Transverse colon (tissue), 4 donors: ENCODE data around the gene PRKG1. TPM values are rescaled to one million over a fixed set of nuclear protein-coding genes. Genes with fewer than 3 reads are reported as not detected.

Experiments
- DNase-seq: peaks from one replicate; pipeline ENCODE4 v3.0.0-alpha.2; 2019
- H3K27ac ChIP-seq, 4 donors: fragments of 200-600 bp; sonication (generic); 2 replicates each; pipeline ENCODE4 v1.5.1; 2016 to 2018; ENCODE audit warnings: inconsistent platforms in 4 of 4
- H3K27me3 ChIP-seq: fragments of 200-600 bp; sonication (generic); 2 replicates; pipeline ENCODE4 v1.5.1; 2017; ENCODE audit warnings: inconsistent platforms
- H3K36me3 ChIP-seq, 4 donors: fragments of 200-600 bp; sonication (generic); 2 replicates each; pipeline ENCODE4 v1.5.1; 2017 to 2019; ENCODE audit warnings: inconsistent platforms in 4 of 4
- H3K4me1 ChIP-seq, 4 donors: fragments of 200-600 bp; sonication (generic); 2 replicates each; pipeline ENCODE4 v1.5.1; 2017 to 2020; ENCODE audit warnings: inconsistent platforms in 4 of 4
- H3K4me3 ChIP-seq, 4 donors: fragments of 200-600 bp; sonication (generic); 1 replicate in 1 of 4; 2 replicates in 3 of 4; pipeline versions ENCODE4 v1.5.1 to v1.6.1; 2017 to 2019; ENCODE audit warnings: inconsistent platforms in 4 of 4
- H3K9me3 ChIP-seq, 2 donors: fragments of 200-600 bp; sonication (generic); 2 replicates each; pipeline ENCODE4 v1.5.1; 2017 to 2019; ENCODE audit warnings: inconsistent platforms in 2 of 2
- EP300 ChIP-seq: sonication (generic); formaldehyde crosslinking; IDR thresholded peaks from one replicate; pipeline ENCODE4 v1.6.1; 2017; ENCODE audit warnings: antibody characterized with exemption, low read depth
- POLR2A ChIP-seq: fragments of 450-650 bp; IDR thresholded peaks from one replicate; pipeline ENCODE4 v1.6.1; 2016; ENCODE audit warnings: antibody characterized with exemption, mild to moderate bottlenecking, moderate library complexity
- POLR2AphosphoS5 ChIP-seq, 3 donors: sonication (generic); formaldehyde crosslinking; IDR thresholded peaks; one replicate each; pipeline ENCODE4 v1.6.1; 2016; ENCODE audit warnings: antibody characterized with exemption in 3 of 3
- WGBS, 2 donors: methylation state at CpG; one replicate each; pipeline ENCODE4 v1.1.5; 2018; ENCODE audit warnings: low coverage in 1 of 2; 5-methylcytosine and 5-hydroxymethylcytosine counted together
- in situ Hi-C, 4 donors: fragments of 200-750 bp; cut with MboI; loops; one replicate each; pipeline versions ENCODE4 v1.15.0 to v1.15.1; 2017; ENCODE audit warnings: low sequenced_read_pairs in 3 of 4, low pct_ligation_motif_present in 1 of 4, low pct_unique_long_range_greater_than_20kb in 1 of 4
- intact Hi-C: fragments of 100-400 bp; cut with DNase I; formaldehyde crosslinking; loops from one replicate; pipeline ENCODE4 v1.15.1; 2023; ENCODE audit warnings: low total_unique reads
- total RNA-seq, 4 donors: library from RNA; depleted of rRNA; stranded (reverse); fragments of >200 nt; gene quantifications; one replicate each; pipeline ENCODE4 v1.1.0, GENCODE V29; 2016
- TF ChIP-seq, protein P1 (sequence below), 5 experiments: fragments of 200-600 bp in 3 of 5; fragments of 450-650 bp in 2 of 5; sonication (generic) in 3 of 5; IDR thresholded peaks; 1 replicate in 2 of 5; 2 replicates in 3 of 5; pipeline ENCODE4 v1.5.1; 2016 to 2017; ENCODE audit warnings: antibody characterized with exemption in 5 of 5, inconsistent platforms in 3 of 5, mild to moderate bottlenecking in 2 of 5, moderate library complexity in 1 of 5

The PRKG1 gene
- total RNA-seq, 4 donors from 2014 or later, result 17.6 to 30.6 (median 26.9) TPM

DNA sequence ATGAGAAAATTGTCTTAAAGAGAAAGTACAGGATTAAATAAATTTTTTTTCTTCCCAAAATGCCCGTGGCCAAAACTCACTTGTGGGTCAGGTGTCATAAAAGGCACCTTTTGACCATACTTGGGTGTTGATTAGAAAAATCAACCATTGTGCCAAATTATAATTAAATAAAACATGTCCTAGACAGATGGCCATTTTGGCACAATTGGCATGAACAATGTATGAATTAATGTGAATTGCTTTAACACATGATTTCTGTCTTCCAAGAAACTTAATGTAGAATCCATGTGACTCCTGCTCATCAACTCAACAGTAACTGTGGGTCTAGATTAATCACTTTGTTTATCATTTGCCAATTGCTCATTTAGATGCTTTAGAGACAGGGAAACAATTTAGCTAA, 561.1 kb downstream of the PRKG1 start:
- Histone ChIP-seq H3K36me3 (no peaks in the 10 kb centered on the region), H3K27ac (no peak overlapping the region), H3K27me3 (no peaks in the 10 kb centered on the region), H3K9me3 (no peaks in the 10 kb centered on the region), H3K4me3 (no peak overlapping the region), H3K4me1 (no peaks in the 10 kb centered on the region)
- in situ Hi-C loops, result no loop called here
- no peak for DNase-seq
- intact Hi-C loops, result no loop called here
- no peak for TF ChIP-seq POLR2AphosphoS5 (IDR thresholded peaks at IDR 0.05)
- TF ChIP-seq, protein P1, sequence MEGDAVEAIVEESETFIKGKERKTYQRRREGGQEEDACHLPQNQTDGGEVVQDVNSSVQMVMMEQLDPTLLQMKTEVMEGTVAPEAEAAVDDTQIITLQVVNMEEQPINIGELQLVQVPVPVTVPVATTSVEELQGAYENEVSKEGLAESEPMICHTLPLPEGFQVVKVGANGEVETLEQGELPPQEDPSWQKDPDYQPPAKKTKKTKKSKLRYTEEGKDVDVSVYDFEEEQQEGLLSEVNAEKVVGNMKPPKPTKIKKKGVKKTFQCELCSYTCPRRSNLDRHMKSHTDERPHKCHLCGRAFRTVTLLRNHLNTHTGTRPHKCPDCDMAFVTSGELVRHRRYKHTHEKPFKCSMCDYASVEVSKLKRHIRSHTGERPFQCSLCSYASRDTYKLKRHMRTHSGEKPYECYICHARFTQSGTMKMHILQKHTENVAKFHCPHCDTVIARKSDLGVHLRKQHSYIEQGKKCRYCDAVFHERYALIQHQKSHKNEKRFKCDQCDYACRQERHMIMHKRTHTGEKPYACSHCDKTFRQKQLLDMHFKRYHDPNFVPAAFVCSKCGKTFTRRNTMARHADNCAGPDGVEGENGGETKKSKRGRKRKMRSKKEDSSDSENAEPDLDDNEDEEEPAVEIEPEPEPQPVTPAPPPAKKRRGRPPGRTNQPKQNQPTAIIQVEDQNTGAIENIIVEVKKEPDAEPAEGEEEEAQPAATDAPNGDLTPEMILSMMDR (IDR thresholded peaks at IDR 0.05), result no peak
- 84 to 88% methylated on average over 1 of the region's 1 CpG for WGBS, 2 donors

DNA sequence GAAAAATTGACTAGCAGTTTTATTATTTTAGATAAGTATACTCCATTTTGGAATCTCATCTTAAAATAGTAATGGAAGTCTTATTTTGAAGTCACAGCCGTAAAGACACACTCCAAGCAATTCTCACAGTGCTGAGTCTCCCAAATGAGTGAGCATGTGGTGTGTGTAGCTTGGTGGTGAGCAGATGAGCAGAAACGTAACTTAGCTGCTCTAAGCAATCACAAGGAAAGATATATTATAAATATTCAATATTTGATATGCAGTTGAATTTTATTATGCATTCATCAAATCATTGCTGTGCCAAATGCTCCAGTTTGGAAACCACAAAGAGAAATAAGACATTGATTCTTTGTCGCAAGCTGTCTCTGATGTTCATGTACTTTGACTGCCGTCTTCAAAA, 563.9 kb downstream of the PRKG1 start:
- H3K27ac ChIP-seq, result no peak overlapping the region

DNA sequence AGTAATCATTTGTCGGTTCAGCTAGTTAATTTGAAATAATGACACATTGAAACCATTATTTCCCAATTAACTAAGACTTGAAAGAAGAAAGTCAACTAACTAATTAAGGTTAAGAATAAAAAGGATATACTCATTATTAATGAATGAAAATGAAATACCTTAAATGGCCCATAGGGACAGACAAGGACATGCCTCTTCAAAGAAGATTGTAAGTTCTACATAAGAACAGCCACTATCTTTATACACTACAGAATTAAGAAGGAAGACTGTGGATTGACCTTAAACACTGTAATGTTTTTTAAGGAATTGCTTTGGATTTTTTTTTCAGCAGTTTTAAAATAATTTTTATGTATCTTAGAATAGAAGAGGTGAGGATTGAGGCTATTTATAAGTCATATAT, 564.5 kb downstream of the PRKG1 start:
- Histone ChIP-seq H3K4me1 (no peaks in the 10 kb centered on the region), H3K36me3 (no peaks in the 10 kb centered on the region), H3K9me3 (no peaks in the 10 kb centered on the region), H3K27me3 (no peaks in the 10 kb centered on the region), H3K27ac (no peak overlapping the region), H3K4me3 (no peak overlapping the region)
- DNase-seq, result no peak
- intact Hi-C loops, result no loop called here
- 70 to 93% methylated on average over 1 of the region's 1 CpG for WGBS, 2 donors
- TF ChIP-seq EP300 (no peak), POLR2AphosphoS5 (IDR thresholded peaks at IDR 0.05) (no peak)
- TF ChIP-seq, protein P1 (IDR thresholded peaks at IDR 0.05), result no peak
- in situ Hi-C loops, result no loop called here

More for the DNA sequence above, 563.9 kb downstream of the PRKG1 start:
- DNase-seq, result no peak
- 88 to 90% methylated on average over 4 of the region's 4 CpGs for WGBS, 2 donors
- H3K4me3 ChIP-seq, result no peak overlapping the region
- in situ Hi-C loops, result no loop called here
- no peaks in the 10 kb centered on the region for H3K9me3 ChIP-seq
- TF ChIP-seq, protein P1 (IDR thresholded peaks at IDR 0.05), result no peak
- TF ChIP-seq POLR2AphosphoS5 (IDR thresholded peaks at IDR 0.05), result no peak
- TF ChIP-seq EP300, result no peak
- TF ChIP-seq POLR2A, result no peak
- no peaks in the 10 kb centered on the region for H3K27me3 ChIP-seq
- no peaks in the 10 kb centered on the region for H3K36me3 ChIP-seq
- H3K4me1 ChIP-seq, result no peaks in the 10 kb centered on the region
- intact Hi-C loops, result no loop called here

DNA sequence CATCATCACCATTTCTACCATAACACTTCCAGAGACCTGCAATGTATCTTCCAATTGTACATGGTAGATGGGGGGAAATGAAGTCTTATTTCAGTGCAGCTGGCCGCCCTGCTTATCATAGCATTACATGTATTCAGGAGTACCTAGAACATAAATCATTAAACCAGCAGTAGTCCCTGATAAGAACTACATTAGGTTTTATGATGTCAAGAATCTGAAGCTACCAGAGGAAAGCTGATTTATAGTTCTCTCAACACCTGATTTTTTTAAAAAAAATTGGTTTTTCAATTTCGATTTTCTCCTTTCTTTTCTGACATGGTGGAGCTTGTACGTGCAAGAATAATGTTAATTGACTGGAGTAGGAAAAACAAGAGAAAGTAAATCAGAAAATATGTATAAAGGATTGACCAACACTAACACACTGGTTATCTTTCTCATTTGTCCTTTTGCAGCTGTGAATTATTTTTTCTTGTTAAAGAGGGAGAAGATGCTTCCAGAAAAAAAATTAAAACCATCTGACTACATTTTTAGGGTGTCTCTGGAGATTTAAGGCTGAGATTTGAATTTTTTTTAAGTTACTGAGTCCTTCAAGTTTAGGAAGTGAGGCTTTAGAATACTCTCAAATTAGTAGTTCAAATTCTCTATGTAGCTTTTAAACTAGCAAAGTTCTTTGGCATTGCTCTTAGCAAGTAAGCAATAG, 566.0 kb downstream of the PRKG1 start:
- in situ Hi-C loops (no loop called here), intact Hi-C loops (no loop called here)
- H3K36me3 ChIP-seq, result no peaks in the 10 kb centered on the region
- H3K4me3 ChIP-seq, result no peak overlapping the region
- H3K4me1 ChIP-seq, result no peaks in the 10 kb centered on the region
- DNase-seq, result no peak
- 73 to 88% methylated on average over 3 of the region's 3 CpGs for WGBS, 2 donors
- H3K27me3 ChIP-seq, result no peaks in the 10 kb centered on the region
- TF ChIP-seq POLR2AphosphoS5 (IDR thresholded peaks at IDR 0.05), result no peak
- no peak for TF ChIP-seq EP300
- TF ChIP-seq POLR2A, result no peak
- TF ChIP-seq, protein P1 (IDR thresholded peaks at IDR 0.05), result no peak
- no peaks in the 10 kb centered on the region for H3K9me3 ChIP-seq
- H3K27ac ChIP-seq, result no peak overlapping the region
